Rectal smooth muscle tissue (tissue), 1 donor: ENCODE measurements around the gene TACC3.
A peak's percentile ranks its signal among the peaks of the same experiment; 100 is the strongest.

Experiments used
- H3K27ac ChIP-seq: one replicate; pipeline ENCODE4 v1.7.0; 2013; ENCODE audit warnings: low read depth, low read length, inconsistent platforms
- H3K27me3 ChIP-seq: one replicate; pipeline ENCODE4 v1.7.0; 2013; ENCODE audit warnings: low read length; ENCODE audit not compliant: control insufficient read depth, insufficient read depth
- H3K36me3 ChIP-seq: one replicate; pipeline ENCODE4 v1.7.0; 2013; ENCODE audit warnings: low read length; ENCODE audit not compliant: control insufficient read depth, insufficient read depth
- H3K4me1 ChIP-seq: one replicate; pipeline ENCODE4 v1.7.0; 2013; ENCODE audit warnings: low read length; ENCODE audit not compliant: control insufficient read depth, insufficient read depth
- H3K4me3 ChIP-seq: one replicate; pipeline ENCODE4 v1.7.0; 2013; ENCODE audit warnings: low read length
- H3K9ac ChIP-seq: one replicate; pipeline ENCODE4 v1.7.0; 2013; ENCODE audit warnings: low read length

TACC3 gene

GRCh38 chr4:1721003-1721665, at the start of gene TACC3, which contains the start of gene TMEM129:
TSS of gene TACC3 (plus strand) at chr4:1721521. CDS start at chr4:1723422, 1,901 bp downstream.
TSS of gene TMEM129 (minus strand) at chr4:1721323. CDS start at chr4:1720837, 486 bp downstream.
- Histone ChIP-seq H3K4me1 (peaks cover 9% of the 10 kb centered on the region), H3K9ac (peak within 1 kb of the TSS; percentile 97), H3K27ac (peak within 1 kb of the TSS; percentile 93), H3K27me3 (no peaks in the 10 kb centered on the region), H3K36me3 (peaks cover 12% of the 10 kb centered on the region), H3K4me3 (peak within 1 kb of the TSS; percentile 83)

- H3K27ac ChIP-seq: no peak overlapping the region
- no peaks in the 10 kb centered on the region for H3K36me3 ChIP-seq
- H3K27me3 ChIP-seq: no peaks in the 10 kb centered on the region
- H3K9ac ChIP-seq: no peak overlapping the region
- H3K4me3 ChIP-seq: no peak overlapping the region
- no peaks in the 10 kb centered on the region for H3K4me1 ChIP-seq
Measured at GRCh38 chr4:1673671-1674070, 47.6 kb upstream of the TACC3 start.

- Histone ChIP-seq H3K27ac (no peak overlapping the region), H3K4me1 (no peaks in the 10 kb centered on the region), H3K36me3 (no peaks in the 10 kb centered on the region), H3K4me3 (no peak overlapping the region), H3K27me3 (no peaks in the 10 kb centered on the region), H3K9ac (no peak overlapping the region)
Measured at GRCh38 chr4:1674682-1675081, 46.6 kb upstream of the TACC3 start.

- Histone ChIP-seq H3K4me1 (no peaks in the 10 kb centered on the region), H3K4me3 (no peak overlapping the region), H3K9ac (no peak overlapping the region), H3K27me3 (no peaks in the 10 kb centered on the region), H3K27ac (no peak overlapping the region), H3K36me3 (no peaks in the 10 kb centered on the region)
Measured at GRCh38 chr4:1675136-1675801, 46.1 kb upstream of the TACC3 start.

DNA sequence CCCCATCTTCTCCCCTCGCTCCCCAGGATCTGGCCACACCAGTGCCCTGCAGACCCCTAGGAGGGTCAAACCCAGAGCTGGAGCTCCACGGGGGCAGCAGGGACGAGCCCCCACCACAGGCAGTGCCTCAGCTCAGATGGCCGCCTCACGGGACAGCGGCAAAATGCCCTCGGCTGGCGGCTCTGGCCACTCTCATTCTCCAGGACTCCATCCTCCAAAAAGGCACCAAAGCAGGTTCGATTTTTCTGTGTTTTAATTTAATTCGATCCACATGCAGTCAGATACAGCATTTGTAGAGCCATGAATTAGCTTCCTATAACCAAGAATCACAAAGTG, 45.6 kb upstream of the TACC3 start:
- H3K4me1 ChIP-seq: no peaks in the 10 kb centered on the region
- no peaks in the 10 kb centered on the region for H3K36me3 ChIP-seq
- H3K9ac ChIP-seq: no peak overlapping the region

DNA sequence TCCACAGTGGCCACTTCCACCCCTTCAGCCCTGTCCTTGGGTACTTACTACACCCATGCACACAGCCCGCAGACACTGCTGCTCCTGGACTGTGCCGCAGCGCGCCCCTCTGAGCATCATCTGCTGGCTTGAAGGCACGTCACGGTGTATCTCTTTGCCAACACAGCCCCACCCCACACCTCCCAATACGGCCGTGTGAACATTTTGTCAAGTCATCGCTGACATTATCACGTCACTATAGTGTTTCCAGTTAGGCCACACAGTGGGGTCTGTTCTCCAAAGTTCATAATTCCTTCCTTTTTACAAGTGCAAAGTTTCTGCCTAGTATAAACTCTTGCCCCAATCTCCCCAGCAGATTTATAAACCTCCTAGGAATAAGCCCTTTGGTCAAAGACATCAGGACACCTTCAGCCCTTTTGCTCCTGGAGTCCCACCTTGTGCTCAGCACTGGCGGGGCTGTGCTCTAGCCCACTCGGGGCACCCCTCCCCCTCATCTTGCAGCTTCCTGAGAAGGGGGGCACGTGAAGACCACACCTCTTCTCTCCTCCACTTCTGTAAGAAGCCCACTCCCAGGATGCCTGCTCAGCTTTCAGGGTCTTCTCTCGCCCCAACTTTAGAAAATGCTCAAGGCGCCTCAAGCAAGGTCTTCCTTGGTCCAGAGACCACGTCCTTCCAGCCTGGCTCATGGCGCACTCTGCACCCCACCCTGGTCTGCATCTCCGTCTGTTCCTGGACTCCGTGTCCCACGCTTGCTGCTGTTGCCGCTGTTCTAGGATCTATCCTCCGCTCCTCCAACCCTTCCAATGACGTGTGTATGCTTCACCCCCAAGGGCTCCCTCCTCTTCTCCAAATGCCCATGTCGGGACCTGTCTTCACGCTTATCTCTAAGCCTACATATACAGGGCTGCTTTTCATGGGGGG, 44.5 kb upstream of the TACC3 start:
- Histone ChIP-seq H3K9ac (no peak overlapping the region), H3K27ac (no peak overlapping the region), H3K4me3 (no peak overlapping the region), H3K4me1 (no peaks in the 10 kb centered on the region), H3K36me3 (no peaks in the 10 kb centered on the region), H3K27me3 (no peaks in the 10 kb centered on the region)

More for the DNA sequence above, 45.6 kb upstream of the TACC3 start:
- Histone ChIP-seq H3K27me3 (no peaks in the 10 kb centered on the region), H3K4me3 (no peak overlapping the region), H3K27ac (no peak overlapping the region)

DNA sequence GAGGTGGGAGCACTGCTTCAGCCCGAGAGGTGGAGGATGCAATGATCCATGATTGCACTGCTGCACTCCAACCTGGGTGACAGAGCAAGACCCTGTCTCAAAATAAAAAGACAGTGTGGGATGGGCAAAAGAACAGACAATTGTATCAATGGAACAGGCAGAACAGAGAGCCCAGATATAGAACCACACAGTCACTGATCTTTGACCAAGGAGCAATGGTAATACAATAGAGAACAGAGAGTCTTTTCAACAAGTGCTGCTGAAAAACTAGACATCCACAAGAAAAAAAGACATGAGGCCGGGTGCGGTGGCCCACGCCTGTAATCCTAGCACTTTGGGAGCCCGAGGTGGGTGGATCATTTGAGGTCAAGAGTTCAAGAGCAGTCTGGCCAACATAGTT, 43.1 kb upstream of the TACC3 start:
- Histone ChIP-seq H3K9ac (no peak overlapping the region), H3K4me3 (no peak overlapping the region), H3K36me3 (no peaks in the 10 kb centered on the region), H3K27me3 (no peaks in the 10 kb centered on the region), H3K4me1 (no peaks in the 10 kb centered on the region), H3K27ac (no peak overlapping the region)

GRCh38 chr4:1682860-1683259, 38.5 kb upstream of the TACC3 start:
- Histone ChIP-seq H3K27me3 (no peaks in the 10 kb centered on the region), H3K4me1 (no peaks in the 10 kb centered on the region), H3K4me3 (peak overlapping the region; percentile 73), H3K36me3 (no peaks in the 10 kb centered on the region), H3K9ac (no peak overlapping the region), H3K27ac (peak overlapping the region; percentile 67)

DNA sequence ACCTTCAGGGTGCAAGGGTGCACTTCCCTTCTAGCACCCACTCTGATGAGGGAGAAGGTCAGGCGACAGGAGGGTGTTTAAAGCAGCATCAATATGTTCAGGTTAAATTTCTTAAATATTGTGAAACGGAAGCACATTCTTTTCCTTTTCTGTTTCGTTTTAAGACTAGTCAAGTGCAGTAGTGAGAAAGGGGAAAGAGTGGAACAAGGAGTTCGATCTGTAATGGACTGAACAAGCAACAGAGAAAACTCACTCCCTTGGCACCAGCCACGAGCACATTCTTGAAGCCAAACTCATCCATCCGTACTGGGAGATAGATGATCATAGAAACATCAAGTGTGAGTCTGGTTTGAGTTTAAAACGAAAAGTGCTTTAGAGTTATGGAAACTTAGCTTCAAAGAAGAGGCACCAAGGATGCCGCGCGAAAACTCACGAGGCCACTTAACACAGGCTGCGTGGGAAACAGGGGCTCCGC, 38.0 kb upstream of the TACC3 start:
- H3K4me1 ChIP-seq: no peaks in the 10 kb centered on the region
- no peak overlapping the region for H3K9ac ChIP-seq
- peak overlapping the region; percentile 73 for H3K4me3 ChIP-seq
- no peaks in the 10 kb centered on the region for H3K36me3 ChIP-seq
- H3K27me3 ChIP-seq: no peaks in the 10 kb centered on the region
- peak overlapping the region; percentile 67 for H3K27ac ChIP-seq

- Histone ChIP-seq H3K4me1 (no peaks in the 10 kb centered on the region), H3K4me3 (peak within 1 kb of the TSS; percentile 73), H3K27ac (peak within 1 kb of the TSS; percentile 67), H3K36me3 (no peaks in the 10 kb centered on the region), H3K27me3 (no peaks in the 10 kb centered on the region), H3K9ac (no peak within 1 kb of the TSS)
Measured at GRCh38 chr4:1683736-1684505, 37.4 kb upstream of the TACC3 start, which contains the start of gene FAM53A. TSS of gene FAM53A (minus strand) at chr4:1684313. CDS start at chr4:1668741, 15,572 bp downstream.

DNA sequence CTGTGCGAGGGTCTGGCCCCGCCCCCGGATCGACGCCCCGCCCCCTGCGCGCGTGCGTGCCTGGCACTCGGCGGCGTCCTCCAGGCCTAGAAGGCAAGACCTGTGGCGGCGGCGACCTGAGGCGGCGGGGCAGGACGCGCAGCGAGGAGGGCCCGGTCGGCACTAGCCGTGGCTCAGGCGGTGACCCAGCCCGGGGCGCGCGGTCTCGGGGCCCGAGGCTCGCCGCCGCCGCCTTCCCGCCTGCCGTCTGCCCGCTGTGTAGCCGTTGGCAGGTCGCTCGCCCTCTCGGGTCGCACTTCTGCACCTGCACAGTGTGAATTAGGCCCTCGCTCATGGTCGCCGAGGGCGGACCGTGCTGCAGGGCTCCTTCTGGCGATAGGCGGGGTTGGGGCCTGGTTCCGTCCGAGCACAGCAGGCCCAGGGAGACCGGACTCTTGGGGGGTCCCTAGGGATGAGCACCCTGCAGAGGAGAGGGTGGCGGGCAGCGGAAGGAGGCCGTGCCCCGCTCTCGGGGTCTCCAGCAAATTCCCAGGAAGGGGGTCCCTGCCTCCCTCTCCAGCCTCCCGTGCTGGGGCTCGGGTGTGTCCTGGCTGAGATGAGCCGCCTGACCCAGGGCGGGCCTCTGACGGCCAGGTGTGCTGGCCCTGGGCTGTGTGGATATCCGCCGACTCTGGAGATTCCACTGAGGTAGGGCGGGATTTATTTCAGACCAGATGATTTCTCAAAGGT, 36.7 kb upstream of the TACC3 start:
- no peaks in the 10 kb centered on the region for H3K27me3 ChIP-seq
- no peaks in the 10 kb centered on the region for H3K4me1 ChIP-seq
- H3K36me3 ChIP-seq: no peaks in the 10 kb centered on the region
- H3K9ac ChIP-seq: no peak overlapping the region
- peak overlapping the region; percentile 58 for H3K4me3 ChIP-seq
- peak overlapping the region; percentile 50 for H3K27ac ChIP-seq
